GM15510 (cell line): ENCODE results near the gene KRT9.

ENCODE experiments used
- POLR2A ChIP-seq: IDR thresholded peaks from 3 replicates; pipeline ENCODE4 v1.6.1; 2011; ENCODE audit warnings: borderline replicate concordance; ENCODE audit not compliant: insufficient read length; ENCODE audit errors: extremely low read depth

Gene KRT9

GRCh38 chr17:41602524-41602923 lies 30.7 kb upstream of the KRT9 start:
- no peak for TF ChIP-seq POLR2A

GRCh38 chr17:41600318-41600717 lies 28.5 kb upstream of the KRT9 start:
- no peak for TF ChIP-seq POLR2A

DNA sequence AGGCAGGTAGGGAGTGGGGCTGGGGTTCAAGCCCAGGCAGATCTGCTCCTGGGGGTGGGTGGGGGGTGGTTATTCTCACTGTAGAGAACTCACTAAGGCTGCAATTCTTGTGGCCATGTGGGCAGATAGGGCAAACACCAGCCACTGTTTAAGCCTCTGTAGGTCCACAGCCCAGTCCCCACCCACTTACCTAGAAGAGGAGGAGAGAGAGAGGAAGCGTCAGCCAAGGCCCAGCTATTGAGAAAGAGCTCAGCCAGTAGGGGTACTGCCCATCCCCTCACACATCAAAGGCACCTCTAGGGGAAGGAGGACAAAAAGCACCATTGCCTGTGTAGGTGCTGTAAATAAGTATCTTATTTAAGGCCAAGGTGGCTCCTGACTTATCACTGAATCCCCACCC lies 27.8 kb upstream of the KRT9 start:
- TF ChIP-seq POLR2A: no peak

DNA sequence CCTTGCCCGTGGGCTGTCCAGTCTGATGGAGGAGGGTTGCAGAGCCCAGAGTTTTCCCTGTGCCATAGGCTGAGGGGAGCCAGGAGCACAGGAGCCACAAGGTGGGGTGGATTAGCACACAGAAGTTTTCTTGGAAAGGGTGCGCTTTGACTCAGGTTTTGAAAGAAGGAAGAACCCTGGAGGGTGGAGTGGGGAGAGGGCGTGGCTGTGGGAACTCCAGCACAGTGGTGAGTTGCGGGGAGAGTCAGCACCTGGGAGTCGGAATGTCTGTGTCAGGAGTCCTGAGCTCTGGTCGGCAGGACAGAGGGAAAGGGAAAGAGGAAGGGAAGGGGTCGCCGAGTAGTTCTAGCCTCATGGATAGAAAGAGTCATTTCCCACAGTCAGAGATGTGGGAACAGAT lies 23.7 kb upstream of the KRT9 start:
- no peak for TF ChIP-seq POLR2A

GRCh38 chr17:41594363-41594915 lies 22.6 kb upstream of the KRT9 start:
- no peak for TF ChIP-seq POLR2A

GRCh38 chr17:41593306-41593981 lies 21.6 kb upstream of the KRT9 start:
- no peak for TF ChIP-seq POLR2A

DNA sequence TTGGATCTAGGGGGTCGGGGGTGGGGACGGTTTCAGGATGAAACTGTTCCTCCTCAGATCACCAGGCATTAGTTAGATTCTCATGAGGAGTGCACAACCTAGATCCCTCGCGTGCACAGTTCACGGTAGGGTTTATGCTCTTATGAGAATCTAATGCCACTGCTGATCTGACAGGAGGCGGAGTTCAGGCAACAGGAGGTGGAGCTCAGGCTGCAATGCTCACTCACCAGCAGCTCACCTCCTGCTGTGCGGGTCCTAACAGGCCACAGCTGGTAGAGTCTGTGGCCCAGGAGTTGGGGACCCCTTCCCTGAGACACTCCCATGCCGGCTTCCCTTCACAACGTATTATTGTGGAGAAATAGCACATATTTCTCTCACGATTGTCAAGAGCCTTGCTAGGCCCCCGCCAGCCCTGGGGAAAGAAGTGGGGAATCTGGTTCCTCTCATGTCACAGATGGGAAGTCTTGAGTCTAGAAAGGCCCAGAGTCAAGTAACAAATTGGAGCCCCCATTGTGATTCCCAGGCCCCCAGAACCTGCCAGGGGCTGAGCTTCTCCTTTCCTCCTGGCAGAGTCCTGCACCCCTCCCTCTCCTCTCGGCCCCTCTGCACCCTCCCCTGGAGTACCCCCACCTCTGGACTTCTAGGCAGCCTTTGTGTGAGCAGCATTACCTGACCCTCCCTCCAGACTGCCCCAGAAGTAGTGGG lies 20.9 kb upstream of the KRT9 start:
- TF ChIP-seq POLR2A: no peak

GRCh38 chr17:41589301-41589700 lies 17.4 kb upstream of the KRT9 start:
- TF ChIP-seq POLR2A: no peak

GRCh38 chr17:41588126-41588810 lies 16.4 kb upstream of the KRT9 start:
- no peak for TF ChIP-seq POLR2A

GRCh38 chr17:41586863-41587495 lies 15.1 kb upstream of the KRT9 start, which contains the start of gene KRT14:
Gene KRT14 (minus strand): TSS chr17:41586895. CDS start chr17:41586834, 61 bp downstream.
- no peak for TF ChIP-seq POLR2A

DNA sequence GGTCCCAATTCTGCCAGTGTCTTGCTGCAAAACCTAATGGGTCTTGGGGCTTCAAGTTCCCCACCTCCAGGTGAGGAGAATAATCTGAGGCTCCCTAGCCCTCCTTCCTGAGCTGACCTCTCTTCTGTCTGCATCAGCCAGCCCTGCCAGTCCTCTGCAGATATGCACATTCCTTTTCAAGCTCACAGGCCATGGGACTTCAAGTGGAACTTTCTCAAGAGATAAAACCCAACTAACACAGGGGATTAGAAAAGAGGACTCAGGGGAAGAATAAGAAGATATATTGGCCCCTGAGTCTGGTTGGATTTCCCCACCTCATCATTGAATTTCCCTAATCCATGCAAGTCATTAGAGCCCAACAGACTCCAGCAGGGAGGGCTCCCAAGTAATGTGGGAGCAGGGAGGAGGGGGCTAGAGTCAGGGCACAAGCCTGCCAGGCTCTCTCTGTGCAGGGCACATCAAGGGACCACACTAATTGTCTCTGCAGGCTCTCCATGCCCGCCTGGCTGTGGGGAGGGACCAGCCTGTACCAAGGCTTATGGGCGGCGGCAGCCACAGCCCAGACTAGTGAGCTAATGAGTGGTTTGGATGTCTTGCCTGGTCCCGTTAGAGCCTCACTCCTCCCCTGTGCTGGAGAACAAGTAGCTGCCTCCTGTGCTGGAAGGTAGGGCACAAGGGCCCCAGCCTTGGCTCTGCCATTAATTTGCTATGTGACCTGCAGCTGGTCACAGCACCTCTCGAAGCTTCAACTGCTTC lies 13.6 kb upstream of the KRT9 start:
- no peak for TF ChIP-seq POLR2A

- no peak for TF ChIP-seq POLR2A
These were observed 11.6 kb upstream of the KRT9 start for GRCh38 chr17:41583137-41584127.
